HEK293T (cell line): ENCODE measurements around the gene ERMP1.

Experiments
- CTCF ChIA-PET: fragments of 350-600 bp; formaldehyde crosslinking; extraction: SDS; loops from one replicate; lab custom pipeline; 2021; ENCODE audit warnings: antibody characterized with exemption, inconsistent platforms; lab: Yijun Ruan, JAX
- POLR2A ChIA-PET: fragments of 350-600 bp; formaldehyde crosslinking; extraction: SDS; loops from one replicate; lab custom pipeline; 2020; ENCODE audit warnings: antibody characterized with exemption, inconsistent platforms; lab: Yijun Ruan, JAX
- DNase-seq: peaks from one replicate; pipeline ENCODE4 v3.0.0; 2012; ENCODE audit warnings: mixed read lengths; ENCODE audit errors: extremely low spot score
- ARNT ChIP-seq: fragments of 450-650 bp; IDR thresholded peaks from 2 replicates; pipeline ENCODE4 v1.6.1; 2017; ENCODE audit warnings: mild to moderate bottlenecking
- BHLHE40 ChIP-seq: fragments of 450-650 bp; IDR thresholded peaks from 2 replicates; pipeline ENCODE4 v1.6.1; 2016; ENCODE audit warnings: mild to moderate bottlenecking, moderate library complexity, borderline replicate concordance
- CTBP1 ChIP-seq: fragments of 450-650 bp; IDR thresholded peaks from 2 replicates; pipeline ENCODE4 v1.6.1; 2016; ENCODE audit warnings: borderline replicate concordance
- ELF4 ChIP-seq: fragments of 450-650 bp; IDR thresholded peaks from 2 replicates; pipeline ENCODE4 v1.6.1; 2017; ENCODE audit warnings: antibody characterized with exemption
- FOXA1 ChIP-seq: fragments of 450-650 bp; IDR thresholded peaks from 2 replicates; pipeline ENCODE4 v1.6.1; 2016; ENCODE audit warnings: mild to moderate bottlenecking
- FOXK2 ChIP-seq: fragments of 450-650 bp; IDR thresholded peaks from 2 replicates; pipeline ENCODE4 v1.6.1; 2016; ENCODE audit warnings: mild to moderate bottlenecking
- FOXM1 ChIP-seq: fragments of 450-650 bp; IDR thresholded peaks from 2 replicates; pipeline ENCODE4 v1.6.1; 2017; ENCODE audit warnings: mild to moderate bottlenecking, borderline replicate concordance
- HDGF ChIP-seq: fragments of 450-650 bp; IDR thresholded peaks from 2 replicates; pipeline ENCODE4 v1.6.1; 2017; ENCODE audit warnings: antibody characterized with exemption, borderline replicate concordance
- L3MBTL2 ChIP-seq: fragments of 450-650 bp; conservative IDR thresholded peaks from 2 replicates; pipeline ENCODE4 v1.6.1; 2016; ENCODE audit warnings: mild to moderate bottlenecking
- LEF1 ChIP-seq: fragments of 450-650 bp; IDR thresholded peaks from 2 replicates; pipeline ENCODE4 v1.6.1; 2017; ENCODE audit warnings: mild to moderate bottlenecking, borderline replicate concordance
- NFRKB ChIP-seq: fragments of 450-650 bp; IDR thresholded peaks from 2 replicates; pipeline ENCODE4 v1.6.1; 2016; ENCODE audit warnings: mild to moderate bottlenecking, moderate library complexity
- PKNOX1 ChIP-seq: fragments of 450-650 bp; IDR thresholded peaks from 2 replicates; pipeline ENCODE4 v1.6.1; 2016
- SP1 ChIP-seq: fragments of 450-650 bp; IDR thresholded peaks from 2 replicates; pipeline ENCODE4 v1.6.1; 2017
- SUZ12 ChIP-seq: fragments of 450-650 bp; IDR thresholded peaks from 2 replicates; pipeline ENCODE4 v1.6.1; 2016; ENCODE audit warnings: mild to moderate bottlenecking
- TARDBP ChIP-seq: fragments of 450-650 bp; IDR thresholded peaks from 2 replicates; pipeline ENCODE4 v1.6.1; 2016
- ZNF384 ChIP-seq: fragments of 450-650 bp; IDR thresholded peaks from 2 replicates; pipeline ENCODE4 v1.6.1; 2016

Gene ERMP1

GRCh38 chr9:5874048-5874447 lies 41.1 kb upstream of the ERMP1 start:
- DNase-seq = no peak

GRCh38 chr9:5873439-5873838 lies 40.5 kb upstream of the ERMP1 start:
- DNase-seq = no peak
- ChIA-PET CTCF (no interaction called here), POLR2A (no interaction called here)
- no peak for TF ChIP-seq PKNOX1
- TF ChIP-seq FOXK2 = no peak
- TF ChIP-seq L3MBTL2 = no peak
- TF ChIP-seq BHLHE40 = no peak
- no peak for TF ChIP-seq ZNF384
- no peak for TF ChIP-seq CTBP1
- no peak for TF ChIP-seq TARDBP
- no peak for TF ChIP-seq HDGF
- no peak for TF ChIP-seq ARNT
- no peak for TF ChIP-seq LEF1
- no peak for TF ChIP-seq ELF4
- TF ChIP-seq SUZ12 = no peak
- no peak for TF ChIP-seq NFRKB
- TF ChIP-seq FOXM1 = no peak
- TF ChIP-seq FOXA1 = no peak
- no peak for TF ChIP-seq SP1

More at GRCh38 chr9:5874048-5874447, 41.1 kb upstream of the ERMP1 start:
- ChIA-PET POLR2A (no interaction called here), CTCF (no interaction called here)
- TF ChIP-seq FOXM1 (no peak), ELF4 (no peak), PKNOX1 (no peak), SUZ12 (no peak), L3MBTL2 (no peak), HDGF (no peak), SP1 (no peak), BHLHE40 (no peak), FOXK2 (no peak), FOXA1 (no peak), CTBP1 (no peak), TARDBP (no peak), NFRKB (no peak), ARNT (no peak), LEF1 (no peak), ZNF384 (no peak)

GRCh38 chr9:5872511-5872910 lies 39.6 kb upstream of the ERMP1 start:
- no peak for TF ChIP-seq LEF1
- TF ChIP-seq FOXK2 = no peak
- no peak for TF ChIP-seq FOXA1
- no peak for TF ChIP-seq ARNT
- TF ChIP-seq HDGF = no peak
- TF ChIP-seq L3MBTL2 = no peak
- TF ChIP-seq BHLHE40 = no peak
- no peak for TF ChIP-seq ELF4
- no peak for TF ChIP-seq CTBP1
- no peak for TF ChIP-seq PKNOX1
- TF ChIP-seq NFRKB = no peak
- TF ChIP-seq SUZ12 = no peak
- TF ChIP-seq TARDBP = no peak
- no peak for TF ChIP-seq FOXM1
- TF ChIP-seq ZNF384 = no peak
- no peak for TF ChIP-seq SP1
- no peak for DNase-seq
- CTCF ChIA-PET = no interaction called here
- POLR2A ChIA-PET = no interaction called here

- ChIA-PET CTCF (interaction anchor here (0.7 to 0.9 kb wide), 2 partner anchors 8 to 15 kb away, joined by 3 read pairs; no protein-coding TSS in a partner anchor), POLR2A (no interaction called here)
- DNase-seq = no peak
- TF ChIP-seq HDGF = no peak
- no peak for TF ChIP-seq FOXK2
- no peak for TF ChIP-seq FOXM1
- TF ChIP-seq PKNOX1 = no peak
Observed at GRCh38 chr9:5871785-5872184, 38.9 kb upstream of the ERMP1 start.

GRCh38 chr9:5870691-5871090 lies 37.8 kb upstream of the ERMP1 start:
- ChIA-PET POLR2A (no interaction called here), CTCF (no interaction called here)
- TF ChIP-seq PKNOX1 (no peak), FOXK2 (no peak), FOXM1 (no peak), FOXA1 (no peak), CTBP1 (no peak), NFRKB (no peak), SUZ12 (no peak), ELF4 (no peak), ZNF384 (no peak)
- no peak for DNase-seq
